ENCODE measurements around the gene ABCG1. TPM values are rescaled to one million over a fixed set of nuclear protein-coding genes. Genes with fewer than 3 reads are reported as not detected.

ABCG1 gene
- polyA plus RNA-seq, 2 of the 4 experiments (the other 2 are of a cell fraction), result 2.3 to 5.1 TPM

DNA sequence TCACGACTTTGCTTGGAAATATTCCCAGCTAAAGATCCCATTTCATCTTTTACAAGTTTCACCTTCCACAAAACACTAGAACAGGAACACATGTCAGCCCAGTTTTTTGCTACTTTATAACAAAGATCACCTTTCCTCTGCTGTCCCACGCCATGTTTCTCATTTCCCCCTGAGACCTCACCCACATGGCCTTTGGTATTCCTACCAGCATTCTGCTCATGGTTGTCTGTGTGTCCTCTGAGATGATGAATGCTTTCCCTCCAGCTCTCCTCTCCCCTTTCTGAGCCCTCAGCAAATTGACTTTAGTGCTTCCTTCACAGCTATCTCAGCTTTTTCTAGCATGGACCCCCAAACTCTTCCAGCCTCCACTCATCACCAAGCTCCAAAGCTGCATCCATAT, 32.3 kb upstream of the ABCG1 start:
- ATAC-seq (no peak), FAIRE-seq (no peak), DNase-seq (ENCODE audit: low read depth in 1 of 2, low spot score in 1 of 2) (no peak)
- H3K4me1 ChIP-seq, result no peaks in the 10 kb centered on the region
- no peak overlapping the region for H3K4me3 ChIP-seq
- H3K4me2 ChIP-seq, result no peak overlapping the region
- 43% methylated on average over 2 of the region's 2 CpGs for WGBS (ENCODE audit: missing lambda C conversion rate)
- ChIA-PET CTCF (no interaction called here), POLR2A (no interaction called here)
- no peaks in the 10 kb centered on the region for H3K9me3 ChIP-seq
- TF ChIP-seq ZSCAN20 (CRISPR knock-in tag; IDR thresholded peaks at IDR 0.05) (no peak), FOSL2 (IDR thresholded peaks at IDR 0.05) (no peak), FOSL2 (CRISPR knock-in tag; IDR thresholded peaks at IDR 0.05) (no peak), EHMT2 (IDR thresholded peaks at IDR 0.05; ENCODE audit: low read depth) (no peak), CEBPB (IDR thresholded peaks at IDR 0.05) (no peak), JUN (IDR thresholded peaks at IDR 0.05) (no peak), ZNF302 (CRISPR knock-in tag; IDR thresholded peaks at IDR 0.05) (no peak), TFCP2L1 (CRISPR knock-in tag; IDR thresholded peaks at IDR 0.05) (no peak), PHF8 (IDR thresholded peaks at IDR 0.05; ENCODE audit: borderline replicate concordance, low read depth) (no peak), MYC (IDR thresholded peaks at IDR 0.05; ENCODE audit: borderline replicate concordance, low read length) (no peak), MAZ (IDR thresholded peaks at IDR 0.05; ENCODE audit: borderline replicate concordance, low read depth, low read length) (no peak), EHF (CRISPR knock-in tag; IDR thresholded peaks at IDR 0.05) (no peak), SREBF2 (IDR thresholded peaks at IDR 0.05) (no peak), NFE2L2 (conservative IDR thresholded peaks at IDR 0.05; ENCODE audit: low read length) (no peak), JUNB (IDR thresholded peaks at IDR 0.05) (no peak)
- TF ChIP-seq, protein P1, sequence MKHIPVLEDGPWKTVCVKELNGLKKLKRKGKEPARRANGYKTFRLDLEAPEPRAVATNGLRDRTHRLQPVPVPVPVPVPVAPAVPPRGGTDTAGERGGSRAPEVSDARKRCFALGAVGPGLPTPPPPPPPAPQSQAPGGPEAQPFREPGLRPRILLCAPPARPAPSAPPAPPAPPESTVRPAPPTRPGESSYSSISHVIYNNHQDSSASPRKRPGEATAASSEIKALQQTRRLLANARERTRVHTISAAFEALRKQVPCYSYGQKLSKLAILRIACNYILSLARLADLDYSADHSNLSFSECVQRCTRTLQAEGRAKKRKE (CRISPR knock-in tag; IDR thresholded peaks at IDR 0.05; ENCODE audit: low read depth), result no peak
- TF ChIP-seq, protein P2, sequence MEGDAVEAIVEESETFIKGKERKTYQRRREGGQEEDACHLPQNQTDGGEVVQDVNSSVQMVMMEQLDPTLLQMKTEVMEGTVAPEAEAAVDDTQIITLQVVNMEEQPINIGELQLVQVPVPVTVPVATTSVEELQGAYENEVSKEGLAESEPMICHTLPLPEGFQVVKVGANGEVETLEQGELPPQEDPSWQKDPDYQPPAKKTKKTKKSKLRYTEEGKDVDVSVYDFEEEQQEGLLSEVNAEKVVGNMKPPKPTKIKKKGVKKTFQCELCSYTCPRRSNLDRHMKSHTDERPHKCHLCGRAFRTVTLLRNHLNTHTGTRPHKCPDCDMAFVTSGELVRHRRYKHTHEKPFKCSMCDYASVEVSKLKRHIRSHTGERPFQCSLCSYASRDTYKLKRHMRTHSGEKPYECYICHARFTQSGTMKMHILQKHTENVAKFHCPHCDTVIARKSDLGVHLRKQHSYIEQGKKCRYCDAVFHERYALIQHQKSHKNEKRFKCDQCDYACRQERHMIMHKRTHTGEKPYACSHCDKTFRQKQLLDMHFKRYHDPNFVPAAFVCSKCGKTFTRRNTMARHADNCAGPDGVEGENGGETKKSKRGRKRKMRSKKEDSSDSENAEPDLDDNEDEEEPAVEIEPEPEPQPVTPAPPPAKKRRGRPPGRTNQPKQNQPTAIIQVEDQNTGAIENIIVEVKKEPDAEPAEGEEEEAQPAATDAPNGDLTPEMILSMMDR (IDR thresholded peaks at IDR 0.05), result no peak
- TF ChIP-seq, protein P3, sequence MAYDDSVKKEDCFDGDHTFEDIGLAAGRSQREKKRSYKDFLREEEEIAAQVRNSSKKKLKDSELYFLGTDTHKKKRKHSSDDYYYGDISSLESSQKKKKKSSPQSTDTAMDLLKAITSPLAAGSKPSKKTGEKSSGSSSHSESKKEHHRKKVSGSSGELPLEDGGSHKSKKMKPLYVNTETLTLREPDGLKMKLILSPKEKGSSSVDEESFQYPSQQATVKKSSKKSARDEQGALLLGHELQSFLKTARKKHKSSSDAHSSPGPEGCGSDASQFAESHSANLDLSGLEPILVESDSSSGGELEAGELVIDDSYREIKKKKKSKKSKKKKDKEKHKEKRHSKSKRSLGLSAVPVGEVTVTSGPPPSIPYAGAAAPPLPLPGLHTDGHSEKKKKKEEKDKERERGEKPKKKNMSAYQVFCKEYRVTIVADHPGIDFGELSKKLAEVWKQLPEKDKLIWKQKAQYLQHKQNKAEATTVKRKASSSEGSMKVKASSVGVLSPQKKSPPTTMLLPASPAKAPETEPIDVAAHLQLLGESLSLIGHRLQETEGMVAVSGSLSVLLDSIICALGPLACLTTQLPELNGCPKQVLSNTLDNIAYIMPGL (CRISPR knock-in tag; IDR thresholded peaks at IDR 0.05; ENCODE audit: borderline replicate concordance), result no peak
- TF ChIP-seq, protein P4, sequence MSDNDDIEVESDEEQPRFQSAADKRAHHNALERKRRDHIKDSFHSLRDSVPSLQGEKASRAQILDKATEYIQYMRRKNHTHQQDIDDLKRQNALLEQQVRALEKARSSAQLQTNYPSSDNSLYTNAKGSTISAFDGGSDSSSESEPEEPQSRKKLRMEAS (IDR thresholded peaks at IDR 0.05), result no peak
- no peak overlapping the region for H3K27ac ChIP-seq

DNA sequence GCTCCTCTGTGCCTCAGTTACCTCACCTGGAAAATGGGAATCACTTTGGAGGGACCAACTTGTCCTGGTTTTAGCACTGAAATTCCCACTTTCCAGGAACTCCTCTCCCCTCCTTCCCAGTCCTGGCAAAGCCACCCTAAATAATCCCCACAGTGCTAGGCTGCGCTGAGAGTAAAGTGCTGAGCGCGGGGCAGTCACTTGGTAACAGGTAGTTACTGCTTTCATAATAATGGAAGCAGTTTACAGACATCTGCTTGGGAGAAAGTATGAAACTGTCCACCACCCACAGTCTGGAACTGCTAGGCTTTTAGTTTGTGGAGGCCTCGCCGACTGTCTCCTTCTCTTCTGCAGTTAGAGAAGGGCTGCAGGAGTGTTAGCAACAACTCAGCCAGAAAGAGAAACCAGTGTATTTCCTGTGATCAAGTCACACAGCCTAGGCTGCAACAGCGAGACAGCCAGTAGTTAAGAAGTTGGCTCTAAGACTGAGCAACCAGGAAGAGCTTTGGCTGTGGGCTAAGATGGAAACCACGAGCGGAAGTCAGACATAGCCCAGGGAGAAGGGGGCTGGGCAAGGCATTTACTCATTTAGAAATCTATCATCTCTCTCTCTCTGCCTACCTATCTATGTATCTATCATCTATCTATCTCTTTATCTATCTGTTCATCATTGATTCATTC, 30.8 kb upstream of the ABCG1 start:
- FAIRE-seq (no peak), DNase-seq (ENCODE audit: low read depth in 1 of 2, low spot score in 1 of 2) (no peak), ATAC-seq (no peak)
- ChIA-PET CTCF (interaction anchor here (1.8 kb wide), 1 partner anchor 43 kb away, joined by 6 read pairs; no protein-coding TSS in a partner anchor), POLR2A (no interaction called here)
- 80% methylated on average over 8 of the region's 8 CpGs for WGBS (ENCODE audit: missing lambda C conversion rate)
- Histone ChIP-seq H3K9me3 (no peaks in the 10 kb centered on the region), H3K4me2 (no peak overlapping the region), H3K27ac (no peak overlapping the region), H3K4me1 (no peaks in the 10 kb centered on the region), H3K4me3 (no peak overlapping the region)
- no peak for TF ChIP-seq SREBF2 (IDR thresholded peaks at IDR 0.05)
- no peak for TF ChIP-seq JUN (IDR thresholded peaks at IDR 0.05)
- no peak for TF ChIP-seq KDM5A (IDR thresholded peaks at IDR 0.05)
- TF ChIP-seq EP300 (IDR thresholded peaks at IDR 0.05), result no peak
- no peak for TF ChIP-seq RFX5 (IDR thresholded peaks at IDR 0.05)
- TF ChIP-seq, protein P3 (CRISPR knock-in tag; IDR thresholded peaks at IDR 0.05; ENCODE audit: borderline replicate concordance), result no peak
- TF ChIP-seq NPAS2 (CRISPR knock-in tag; IDR thresholded peaks at IDR 0.05; ENCODE audit: borderline replicate concordance), result no peak
- no peak for TF ChIP-seq ZC3H11A (IDR thresholded peaks at IDR 0.05)
- no peak for TF ChIP-seq ZNF302 (CRISPR knock-in tag; IDR thresholded peaks at IDR 0.05)
- no peak for TF ChIP-seq KDM1A (IDR thresholded peaks at IDR 0.05; ENCODE audit: low read depth)
- TF ChIP-seq ZSCAN20 (CRISPR knock-in tag; IDR thresholded peaks at IDR 0.05), result no peak
- no peak for TF ChIP-seq SMC3 (IDR thresholded peaks at IDR 0.05)
- TF ChIP-seq, protein P5, sequence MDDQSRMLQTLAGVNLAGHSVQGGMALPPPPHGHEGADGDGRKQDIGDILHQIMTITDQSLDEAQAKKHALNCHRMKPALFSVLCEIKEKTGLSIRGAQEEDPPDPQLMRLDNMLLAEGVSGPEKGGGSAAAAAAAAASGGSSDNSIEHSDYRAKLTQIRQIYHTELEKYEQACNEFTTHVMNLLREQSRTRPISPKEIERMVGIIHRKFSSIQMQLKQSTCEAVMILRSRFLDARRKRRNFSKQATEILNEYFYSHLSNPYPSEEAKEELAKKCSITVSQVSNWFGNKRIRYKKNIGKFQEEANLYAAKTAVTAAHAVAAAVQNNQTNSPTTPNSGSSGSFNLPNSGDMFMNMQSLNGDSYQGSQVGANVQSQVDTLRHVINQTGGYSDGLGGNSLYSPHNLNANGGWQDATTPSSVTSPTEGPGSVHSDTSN (IDR thresholded peaks at IDR 0.05), result no peak
- TF ChIP-seq ZFP36 (IDR thresholded peaks at IDR 0.05; ENCODE audit: borderline replicate concordance, partially characterized antibody), result no peak
- TF ChIP-seq RNF2 (IDR thresholded peaks at IDR 0.05; ENCODE audit: borderline replicate concordance, low read depth), result no peak
- no peak for TF ChIP-seq RCOR1 (IDR thresholded peaks at IDR 0.05; ENCODE audit: low read depth, low read length)
- TF ChIP-seq MAZ (IDR thresholded peaks at IDR 0.05; ENCODE audit: borderline replicate concordance, low read depth, low read length), result no peak
- TF ChIP-seq CEBPB (IDR thresholded peaks at IDR 0.05), result no peak
